ENCODE measurements around the gene DUSP7.

DNA sequence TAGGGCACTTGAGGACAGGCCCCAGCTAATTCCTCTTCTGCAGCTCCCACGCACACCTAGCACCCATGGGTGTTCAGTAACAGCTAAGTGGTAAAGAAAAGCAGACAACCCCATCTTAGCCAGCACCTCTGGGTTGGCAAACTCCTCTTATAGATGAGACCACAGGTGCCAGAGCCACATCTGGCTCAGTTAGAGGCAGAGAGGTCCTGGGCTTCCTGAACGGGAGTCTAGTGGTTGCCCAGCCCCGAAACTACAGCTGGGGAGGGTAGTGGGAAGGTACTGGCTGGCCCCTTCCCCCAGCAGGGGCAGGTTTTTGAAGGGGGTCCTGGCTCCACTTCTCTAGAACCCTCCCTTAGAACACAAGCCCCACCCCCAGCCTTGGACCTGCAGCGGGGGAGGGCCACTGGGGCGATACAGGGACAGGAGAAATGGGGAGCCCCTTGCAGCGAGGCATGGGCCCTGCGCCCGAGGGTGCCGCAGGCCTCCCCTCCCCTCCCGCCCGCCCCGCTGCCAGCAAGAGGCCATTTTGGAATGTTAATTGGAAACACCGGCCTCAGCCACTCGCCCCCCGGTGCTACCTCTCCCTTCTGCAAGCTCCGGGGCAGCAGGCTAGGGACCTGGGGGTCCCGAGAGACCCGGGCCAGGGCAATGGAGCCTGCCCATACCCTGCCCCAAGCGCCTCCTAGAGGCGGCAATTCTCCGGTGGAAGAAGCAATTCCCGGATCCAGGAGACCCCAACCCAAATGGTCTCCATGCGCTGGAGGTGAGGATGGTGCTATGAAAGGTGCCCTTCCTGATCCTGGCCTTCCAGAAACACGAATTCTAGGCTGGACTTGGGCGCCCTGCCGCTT is 1.5 kb downstream of the DUSP7 start:
- peak in 1 of 4 experiments; percentile 33 for TF ChIP-seq CTCF (IDR thresholded peaks at IDR 0.05)
- TF ChIP-seq POLR2AphosphoS5 (IDR thresholded peaks at IDR 0.05) = no peak

Data from gastroesophageal sphincter (tissue), 3 donors.